Keratinocyte (primary cell): ENCODE data around the gene TMEM86A. TPM values are rescaled to one million over a fixed set of nuclear protein-coding genes. Genes with fewer than 3 reads are reported as not detected.

Experiments
- DNase-seq: peaks from one replicate; pipeline ENCODE4 v3.0.0-alpha.2; 2011; ENCODE audit warnings: low read depth, missing footprints, low spot score
- FAIRE-seq: peaks from 2 replicates; lab custom pipeline; 2011; peaks lifted over from hg19 to GRCh38; lab: Jason Lieb, UNC
- H2AFZ ChIP-seq: 2 replicates; pipeline ENCODE4 v1.6.0; 2012; ENCODE audit warnings: low read length, control low read depth, inconsistent platforms; ENCODE audit not compliant: control insufficient read depth
- H3K27ac ChIP-seq: 2 replicates; pipeline ENCODE4 v1.5.1; 2011; ENCODE audit warnings: low read length; ENCODE audit not compliant: control insufficient read depth, insufficient read depth
- H3K27me3 ChIP-seq: 3 replicates; pipeline ENCODE4 v1.6.0; 2011; ENCODE audit warnings: low read length; ENCODE audit not compliant: control insufficient read depth, insufficient read depth; ENCODE audit errors: extremely low read depth
- H3K36me3 ChIP-seq, 2 experiments: 2 replicates in 1 of 2; 3 replicates in 1 of 2; pipeline ENCODE4 v1.5.1; 2011; ENCODE audit warnings: low read length in 2 of 2, mild to moderate bottlenecking in 1 of 2; ENCODE audit not compliant: control insufficient read depth in 2 of 2, insufficient read depth in 2 of 2; ENCODE audit errors: extremely low read depth in 1 of 2
- H3K4me1 ChIP-seq: 3 replicates; pipeline ENCODE4 v1.5.1; 2011; ENCODE audit warnings: low read length; ENCODE audit not compliant: control insufficient read depth, insufficient read depth; ENCODE audit errors: extremely low read depth
- H3K4me2 ChIP-seq: 3 replicates; pipeline ENCODE4 v1.6.0; 2011; ENCODE audit warnings: low read depth, low read length; ENCODE audit not compliant: control insufficient read depth, insufficient read depth; ENCODE audit errors: extremely low read depth
- H3K4me3 ChIP-seq, 3 experiments: fragments of 200-600 bp in 1 of 3; sonication (generic) in 1 of 3; 2 replicates in 2 of 3; 3 replicates in 1 of 3; pipeline ENCODE4 v1.5.1; 2011 to 2016; ENCODE audit warnings: low read length in 3 of 3, mild to moderate bottlenecking in 3 of 3, control low read depth in 2 of 3, inconsistent platforms in 1 of 3, low read depth in 1 of 3, mixed read lengths in 1 of 3, mixed run types in 1 of 3, moderate library complexity in 1 of 3; ENCODE audit not compliant: control insufficient read depth in 2 of 3, insufficient read depth in 2 of 3; ENCODE audit errors: extremely low read depth in 1 of 3
- H3K79me2 ChIP-seq: 2 replicates; pipeline ENCODE4 v1.6.0; 2012; ENCODE audit warnings: low read length; ENCODE audit not compliant: control insufficient read depth, insufficient read depth
- H3K9ac ChIP-seq: 3 replicates; pipeline ENCODE4 v1.6.0; 2011; ENCODE audit warnings: low read length; ENCODE audit not compliant: control insufficient read depth, insufficient read depth; ENCODE audit errors: extremely low read depth
- H3K9me1 ChIP-seq: 3 replicates; pipeline ENCODE4 v1.6.0; 2011; ENCODE audit warnings: low read length; ENCODE audit not compliant: control insufficient read depth, insufficient read depth; ENCODE audit errors: extremely low read depth
- H3K9me3 ChIP-seq: 2 replicates; pipeline ENCODE4 v1.5.1; 2012; ENCODE audit warnings: low read depth, low read length; ENCODE audit not compliant: control insufficient read depth
- H4K20me1 ChIP-seq: 3 replicates; pipeline ENCODE4 v1.6.0; 2011; ENCODE audit warnings: low read length; ENCODE audit not compliant: control insufficient read depth, insufficient read depth; ENCODE audit errors: extremely low read depth
- CTCF ChIP-seq, 3 experiments: IDR thresholded peaks in 1 of 3; conservative IDR thresholded peaks in 1 of 3; optimal IDR thresholded peaks in 1 of 3; 2 replicates in 2 of 3; 3 replicates in 1 of 3; pipeline versions ENCODE3 to v1.5.1; 2011; ENCODE audit warnings: low read length in 3 of 3, mild to moderate bottlenecking in 3 of 3, moderate library complexity in 2 of 3, control low read depth in 1 of 3, inconsistent platforms in 1 of 3; ENCODE audit not compliant: insufficient read depth in 2 of 3; ENCODE audit errors: extremely low read depth in 1 of 3
- EZH2 ChIP-seq: IDR thresholded peaks from one replicate; pipeline ENCODE4 v1.6.1; 2012; ENCODE audit warnings: inconsistent platforms, mild to moderate bottlenecking, low read length, moderate library complexity
- dilution Hi-C: fragments of 300-500 bp; cut with MboI; formaldehyde crosslinking; loops from one replicate; pipeline ENCODE4 v1.7.0; 2020; ENCODE audit warnings: low sequenced_read_pairs; ENCODE audit not compliant: extremely low pct_ligation_motif_present
- polyA plus RNA-seq, 5 experiments: library from polyadenylated mRNA; depleted of rRNA in 3 of 5; stranded (reverse) in 3 of 5; stranded (forward) in 1 of 5; unstranded in 1 of 5; fragments of >200 nt; gene quantifications; 1 replicate in 1 of 5; 2 replicates in 3 of 5; 3 replicates in 1 of 5; pipeline versions ENCODE4 v1.2.1 to v1.2.3, GENCODE V29; 2011 to 2012; ENCODE audit warnings: missing spikeins in 2 of 5, low read depth in 1 of 5, low replicate concordance in 1 of 5

Gene TMEM86A
- polyA plus RNA-seq, 1 donor (not counting 4 experiments of a cell fraction or from before 2014, with no cell fraction given): 2.5 TPM

- Histone ChIP-seq H3K4me2 (no peak overlapping the region), H3K9me1 (no peaks in the 10 kb centered on the region), H4K20me1 (no peaks in the 10 kb centered on the region), H2AFZ (no peak overlapping the region), H3K79me2 (no peaks in the 10 kb centered on the region), H3K36me3 (no peaks in the 10 kb centered on the region), H3K9me3 (no peaks in the 10 kb centered on the region), H3K9ac (no peak overlapping the region), H3K4me1 (peaks cover 4% of the 10 kb centered on the region), H3K4me3 (no peak overlapping the region), H3K27ac (no peak overlapping the region), H3K27me3 (no peaks in the 10 kb centered on the region)
- DNase-seq (no peak), FAIRE-seq (no peak)
- dilution Hi-C loops: no loop called here
- TF ChIP-seq CTCF (optimal IDR thresholded peaks at IDR 0.05 in 1 of 3, IDR thresholded peaks at IDR 0.05 in 1 of 3, conservative IDR thresholded peaks at IDR 0.05 in 1 of 3; ENCODE audit: extremely low read depth in 1 of 3, insufficient read depth in 2 of 3, low read length in 3 of 3) (no peak), EZH2 (no peak)
Observed at GRCh38 chr11:18728658-18729057, 30.1 kb downstream of the TMEM86A start.

GRCh38 chr11:18729426-18729825 lies 30.8 kb downstream of the TMEM86A start:
- Histone ChIP-seq H3K9me1 (no peaks in the 10 kb centered on the region), H3K9me3 (no peaks in the 10 kb centered on the region), H4K20me1 (no peaks in the 10 kb centered on the region), H3K9ac (no peak overlapping the region), H3K79me2 (no peaks in the 10 kb centered on the region), H3K4me2 (no peak overlapping the region), H3K36me3 (no peaks in the 10 kb centered on the region), H2AFZ (no peak overlapping the region), H3K27ac (no peak overlapping the region), H3K27me3 (no peaks in the 10 kb centered on the region), H3K4me3 (no peak overlapping the region), H3K4me1 (peaks cover 2% of the 10 kb centered on the region)
- no peak for FAIRE-seq
- TF ChIP-seq CTCF (optimal IDR thresholded peaks at IDR 0.05 in 1 of 3, IDR thresholded peaks at IDR 0.05 in 1 of 3, conservative IDR thresholded peaks at IDR 0.05 in 1 of 3; ENCODE audit: extremely low read depth in 1 of 3, insufficient read depth in 2 of 3, low read length in 3 of 3) (no peak), EZH2 (no peak)
- dilution Hi-C loops: no loop called here
- DNase-seq: no peak
